Transverse colon (tissue), 4 donors: ENCODE measurements around the gene CTTN. TPM values are rescaled to one million over a fixed set of nuclear protein-coding genes. Genes with fewer than 3 reads are reported as not detected.

Experiments
- DNase-seq: peaks from one replicate; pipeline ENCODE4 v3.0.0-alpha.2; 2019
- H3K27ac ChIP-seq, 4 donors: fragments of 200-600 bp; sonication (generic); 2 replicates each; pipeline ENCODE4 v1.5.1; 2016 to 2018; ENCODE audit warnings: inconsistent platforms in 4 of 4
- H3K27me3 ChIP-seq: fragments of 200-600 bp; sonication (generic); 2 replicates; pipeline ENCODE4 v1.5.1; 2017; ENCODE audit warnings: inconsistent platforms
- H3K36me3 ChIP-seq, 4 donors: fragments of 200-600 bp; sonication (generic); 2 replicates each; pipeline ENCODE4 v1.5.1; 2017 to 2019; ENCODE audit warnings: inconsistent platforms in 4 of 4
- H3K4me1 ChIP-seq, 4 donors: fragments of 200-600 bp; sonication (generic); 2 replicates each; pipeline ENCODE4 v1.5.1; 2017 to 2020; ENCODE audit warnings: inconsistent platforms in 4 of 4
- H3K4me3 ChIP-seq, 4 donors: fragments of 200-600 bp; sonication (generic); 1 replicate in 1 of 4; 2 replicates in 3 of 4; pipeline versions ENCODE4 v1.5.1 to v1.6.1; 2017 to 2019; ENCODE audit warnings: inconsistent platforms in 4 of 4
- H3K9me3 ChIP-seq, 2 donors: fragments of 200-600 bp; sonication (generic); 2 replicates each; pipeline ENCODE4 v1.5.1; 2017 to 2019; ENCODE audit warnings: inconsistent platforms in 2 of 2
- CTCF ChIP-seq, 5 experiments: fragments of 200-600 bp in 3 of 5; fragments of 450-650 bp in 2 of 5; sonication (generic) in 3 of 5; IDR thresholded peaks; 1 replicate in 2 of 5; 2 replicates in 3 of 5; pipeline ENCODE4 v1.5.1; 2016 to 2017; ENCODE audit warnings: antibody characterized with exemption in 5 of 5, inconsistent platforms in 3 of 5, mild to moderate bottlenecking in 2 of 5, moderate library complexity in 1 of 5
- EP300 ChIP-seq: sonication (generic); formaldehyde crosslinking; IDR thresholded peaks from one replicate; pipeline ENCODE4 v1.6.1; 2017; ENCODE audit warnings: antibody characterized with exemption, low read depth
- POLR2A ChIP-seq: fragments of 450-650 bp; IDR thresholded peaks from one replicate; pipeline ENCODE4 v1.6.1; 2016; ENCODE audit warnings: antibody characterized with exemption, mild to moderate bottlenecking, moderate library complexity
- POLR2AphosphoS5 ChIP-seq, 3 donors: sonication (generic); formaldehyde crosslinking; IDR thresholded peaks; one replicate each; pipeline ENCODE4 v1.6.1; 2016; ENCODE audit warnings: antibody characterized with exemption in 3 of 3
- WGBS, 2 donors: methylation state at CpG; one replicate each; pipeline ENCODE4 v1.1.5; 2018; ENCODE audit warnings: low coverage in 1 of 2; 5-methylcytosine and 5-hydroxymethylcytosine counted together
- in situ Hi-C, 4 donors: fragments of 200-750 bp; cut with MboI; loops; one replicate each; pipeline versions ENCODE4 v1.15.0 to v1.15.1; 2017; ENCODE audit warnings: low sequenced_read_pairs in 3 of 4, low pct_ligation_motif_present in 1 of 4, low pct_unique_long_range_greater_than_20kb in 1 of 4
- intact Hi-C: fragments of 100-400 bp; cut with DNase I; formaldehyde crosslinking; loops from one replicate; pipeline ENCODE4 v1.15.1; 2023; ENCODE audit warnings: low total_unique reads
- total RNA-seq, 4 donors: library from RNA; depleted of rRNA; stranded (reverse); fragments of >200 nt; gene quantifications; one replicate each; pipeline ENCODE4 v1.1.0, GENCODE V29; 2016

Gene CTTN
- total RNA-seq, 4 donors from 2014 or later, result 203 to 449 (median 365) TPM

- intact Hi-C loops, result no loop called here
- DNase-seq, result no peak
- in situ Hi-C loops, result no loop called here
- Histone ChIP-seq H3K9me3 (no peaks in the 10 kb centered on the region), H3K4me3 (no peak overlapping the region), H3K4me1 (peaks cover 0 to 11% (median 7%) of the 10 kb centered on the region in 4 donors), H3K27me3 (no peaks in the 10 kb centered on the region), H3K27ac (peak overlapping the region; percentile 51 to 64 (median 54)), H3K36me3 (peaks cover 0 to 13% (median 4%) of the 10 kb centered on the region in 4 donors)
- no peak for TF ChIP-seq CTCF (IDR thresholded peaks at IDR 0.05)
- no peak for TF ChIP-seq POLR2A
- TF ChIP-seq POLR2AphosphoS5 (IDR thresholded peaks at IDR 0.05), result no peak
- TF ChIP-seq EP300, result no peak
- 50 to 86% methylated on average over 6 to 15 of the region's 15 CpGs for WGBS, 2 donors
Measured at GRCh38 chr11:70381872-70382861, 16.2 kb upstream of the CTTN start.

DNA sequence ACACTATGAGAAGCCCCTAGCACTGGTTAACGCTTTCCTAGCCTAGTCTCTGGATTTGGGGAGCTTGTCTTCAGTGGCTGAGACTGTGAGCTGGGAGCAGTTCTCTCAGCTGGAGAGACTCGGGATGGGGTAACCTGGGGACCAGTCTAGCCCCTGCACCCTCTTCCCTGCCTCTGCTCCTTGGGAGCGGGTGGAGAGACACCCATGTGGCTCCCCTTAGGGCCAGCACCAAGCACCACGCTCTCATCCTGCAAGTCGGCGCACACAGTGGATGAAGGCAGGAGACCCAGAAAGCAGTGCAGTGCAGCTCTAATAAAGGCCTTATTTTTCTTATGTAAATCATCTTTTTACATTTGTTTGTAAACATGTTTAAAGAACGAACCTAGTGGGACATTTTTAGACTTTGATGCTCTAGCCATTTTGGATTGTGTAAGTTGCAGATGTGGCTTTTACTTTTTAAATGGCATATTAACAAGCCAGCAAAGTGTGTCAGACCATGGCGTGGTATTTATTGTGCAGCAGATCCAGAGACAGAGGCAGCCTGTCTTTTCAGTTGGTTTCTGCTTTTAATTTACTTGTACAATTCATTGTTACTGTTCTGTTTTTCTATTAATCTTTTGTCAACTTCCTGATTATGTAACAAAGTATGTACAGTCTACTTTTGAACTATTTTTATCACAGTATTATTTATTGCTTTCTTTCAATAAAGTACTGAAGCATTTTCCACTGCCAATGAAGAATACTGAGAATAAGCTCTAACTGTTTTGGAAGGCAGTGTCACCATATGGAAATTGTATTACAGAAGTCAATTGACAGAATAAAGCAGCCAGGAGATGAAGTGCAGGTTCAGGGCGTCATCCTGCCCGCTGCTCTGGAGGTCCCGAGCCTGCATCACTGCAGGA, 14.4 kb upstream of the CTTN start:
- in situ Hi-C loops, result no loop called here
- 71 to 84% methylated on average over 1 to 11 of the region's 11 CpGs for WGBS, 2 donors

DNA sequence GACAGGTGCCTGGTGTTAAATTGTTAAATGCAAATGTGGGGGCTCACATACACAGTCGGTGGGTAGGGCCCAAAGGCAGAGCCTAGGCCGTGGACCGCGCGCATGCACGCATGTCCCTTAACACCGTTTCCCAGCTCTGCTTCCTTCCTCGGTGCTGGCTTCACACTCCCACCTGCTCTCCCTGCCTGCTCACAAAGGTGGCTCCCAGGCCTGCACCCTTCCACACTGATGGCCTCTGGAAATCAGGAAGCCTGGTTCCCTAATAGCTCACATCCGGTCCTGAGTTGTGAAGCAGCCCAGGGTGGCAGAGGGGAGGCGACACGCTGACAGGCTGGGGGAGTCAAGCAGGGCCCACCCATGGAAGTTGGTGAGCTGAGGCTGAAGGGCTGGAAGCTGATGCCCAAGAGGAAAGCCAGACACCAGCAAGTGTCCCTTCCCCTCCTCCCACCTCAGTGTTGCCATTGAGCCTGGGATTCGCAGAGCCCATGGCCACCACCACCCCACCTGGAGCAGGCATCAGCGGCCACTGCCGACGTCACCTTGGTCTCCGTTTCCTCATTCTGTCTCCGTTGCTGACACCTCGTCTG, 13.7 kb upstream of the CTTN start:
- H3K27me3 ChIP-seq, result no peaks in the 10 kb centered on the region
- H3K36me3 ChIP-seq, result peaks cover 0 to 4% (median 1%) of the 10 kb centered on the region in 4 donors
- intact Hi-C loops, result no loop called here
- H3K4me1 ChIP-seq, result peaks cover 0 to 11% (median 7%) of the 10 kb centered on the region in 4 donors
- no peaks in the 10 kb centered on the region for H3K9me3 ChIP-seq
- WGBS, 2 donors, result 92% methylated on average over 15 of the region's 18 CpGs; no CpG with 5 or more reads in 1 of the 2 donors
- TF ChIP-seq POLR2AphosphoS5 (IDR thresholded peaks at IDR 0.05), result no peak
- no peak for TF ChIP-seq POLR2A
- TF ChIP-seq CTCF (IDR thresholded peaks at IDR 0.05), result no peak
- TF ChIP-seq EP300, result no peak
- no peak for DNase-seq
- peak overlapping the region in 2 of 4 donors; percentile 13 to 22 for H3K27ac ChIP-seq
- no peak overlapping the region for H3K4me3 ChIP-seq
- in situ Hi-C loops, result no loop called here

More for the DNA sequence above, 14.4 kb upstream of the CTTN start:
- Histone ChIP-seq H3K4me3 (no peak overlapping the region), H3K36me3 (peaks cover 0 to 5% (median 2%) of the 10 kb centered on the region in 4 donors), H3K27ac (peak overlapping the region in 3 of 4 donors; percentile 22 to 64 (median 30)), H3K4me1 (peaks cover 0 to 11% (median 7%) of the 10 kb centered on the region in 4 donors), H3K9me3 (no peaks in the 10 kb centered on the region), H3K27me3 (no peaks in the 10 kb centered on the region)
- intact Hi-C loops, result no loop called here
- no peak for DNase-seq
- no peak for TF ChIP-seq EP300
- no peak for TF ChIP-seq CTCF (IDR thresholded peaks at IDR 0.05)
- TF ChIP-seq POLR2A, result no peak
- TF ChIP-seq POLR2AphosphoS5 (IDR thresholded peaks at IDR 0.05), result no peak
